HG02884 (cell line): Measurements from ENCODE around the gene ZNF792.
"Not testable (repeated sequence)": the region's sequence is repeated elsewhere in the genome, so short reads cannot be mapped to it uniquely, and the experiment has no call there.

Source experiments
- ATAC-seq: cut with Tn5 transposase; IDR thresholded peaks from one replicate; pipeline ENCODE4 v1.9.1; 2021; ENCODE audit warnings: mild to moderate bottlenecking, moderate library complexity; ENCODE audit not compliant: unreplicated experiment

ZNF792 gene

GRCh38 chr19:34926685-34927375 is 37.2 kb downstream of the ZNF792 start, which contains the start of gene ZNF30:
Gene ZNF30 (plus strand): TSS chr19:34926903. CDS start chr19:34929948, 3,045 bp downstream.
- peak; percentile 74 for ATAC-seq

GRCh38 chr19:34926361-34926684 is 37.7 kb downstream of the ZNF792 start:
- ATAC-seq: no peak

- ATAC-seq: no peak
Measured at GRCh38 chr19:34925278-34925855, 38.7 kb downstream of the ZNF792 start.

DNA sequence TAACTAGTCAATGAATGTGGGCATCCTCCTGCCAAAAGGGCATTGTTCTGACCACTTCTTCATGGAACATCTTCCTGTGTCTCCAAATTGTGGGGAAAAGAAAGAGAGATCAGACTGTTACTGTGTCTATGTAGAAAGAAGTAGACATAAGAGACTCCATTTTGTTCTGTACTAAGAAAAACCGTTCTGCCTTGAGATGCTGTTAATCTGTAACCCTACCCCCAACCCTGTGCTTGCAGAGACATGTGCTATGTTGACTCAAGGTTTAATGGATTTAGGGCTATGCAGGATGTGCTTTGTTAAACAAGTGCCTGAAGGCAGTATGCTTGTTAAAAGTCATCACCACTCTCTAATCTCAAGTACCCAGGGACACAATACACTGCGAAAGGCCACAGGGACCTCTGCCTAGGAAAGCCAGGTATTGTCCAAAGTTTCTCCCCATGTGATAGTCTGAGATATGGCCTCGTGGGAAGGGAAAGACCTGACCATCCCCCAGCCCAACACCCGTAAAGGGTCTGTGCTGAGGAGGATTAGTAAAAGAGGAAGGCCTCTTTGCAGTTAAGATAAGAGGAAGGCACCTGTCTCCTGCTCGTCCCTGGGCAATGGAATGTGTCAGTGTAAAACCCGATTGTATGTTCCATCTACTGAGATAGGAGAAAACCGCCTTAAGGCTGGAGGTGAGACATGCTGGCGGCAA is 43.8 kb downstream of the ZNF792 start:
- ATAC-seq: not testable (repeated sequence)

GRCh38 chr19:34918190-34918589 is 45.8 kb downstream of the ZNF792 start:
- no peak for ATAC-seq

DNA sequence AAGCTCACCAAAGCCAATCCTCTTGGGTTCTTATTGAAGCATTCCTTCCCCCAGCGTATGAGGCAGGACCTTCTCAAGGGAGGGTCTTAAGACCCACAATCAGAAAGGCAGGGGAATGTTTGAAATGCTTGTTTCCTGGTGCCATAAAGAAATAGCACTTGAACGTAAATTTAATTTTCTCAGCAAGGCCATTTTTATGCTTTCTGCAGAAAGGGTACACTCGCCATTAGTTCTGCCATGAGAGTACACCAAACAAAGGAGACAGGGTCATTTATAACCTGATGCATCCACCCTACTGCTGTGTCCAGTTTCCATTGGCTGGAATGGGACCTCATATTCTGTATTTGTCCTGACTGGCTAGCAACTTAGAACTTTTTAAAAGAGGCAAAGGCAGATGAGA is 46.9 kb downstream of the ZNF792 start:
- ATAC-seq: not testable (repeated sequence)

DNA sequence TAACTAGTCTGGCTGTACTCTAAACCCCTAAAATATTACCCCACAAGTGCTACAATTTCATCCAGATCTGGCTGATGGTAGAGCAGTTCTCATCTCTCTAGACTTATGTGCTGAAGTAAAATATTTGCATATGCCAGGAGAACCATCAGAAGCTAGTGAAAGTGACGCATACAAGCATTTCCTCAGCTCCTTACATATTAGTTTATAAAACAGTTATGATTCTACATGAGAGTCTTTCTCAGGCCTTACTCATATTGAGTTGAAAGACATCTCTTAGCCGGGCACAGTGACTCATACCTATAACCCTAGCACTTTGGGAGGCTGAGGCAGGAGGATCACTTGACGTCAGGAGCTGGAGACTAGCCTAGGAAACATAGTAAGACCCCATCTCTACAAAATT is 53.3 kb downstream of the ZNF792 start:
- ATAC-seq: no peak
